Osteoblast (primary cell): ENCODE measurements around the gene MEAK7. TPM values are rescaled to one million over a fixed set of nuclear protein-coding genes. Genes with fewer than 3 reads are reported as not detected.
"Not testable (repeated sequence)": the region's sequence is repeated elsewhere in the genome, so short reads cannot be mapped to it uniquely, and the experiment has no call there.

Experiments used
- DNase-seq: peaks from one replicate; pipeline ENCODE4 v3.0.0; 2011; ENCODE audit warnings: low spot score, mixed read lengths; ENCODE audit not compliant: insufficient read length; ENCODE audit errors: missing footprints
- H2AFZ ChIP-seq: 2 replicates; pipeline ENCODE4 v1.6.0; 2011; ENCODE audit warnings: mild to moderate bottlenecking, low read length
- H3K27ac ChIP-seq: 2 replicates; pipeline ENCODE4 v1.5.1; 2011; ENCODE audit warnings: mild to moderate bottlenecking, low read depth, low read length, moderate library complexity
- H3K27me3 ChIP-seq: 2 replicates; pipeline ENCODE4 v1.6.0; 2012; ENCODE audit warnings: mild to moderate bottlenecking, control low read depth, inconsistent platforms, low read length, moderate library complexity; ENCODE audit not compliant: insufficient read depth
- H3K36me3 ChIP-seq: 2 replicates; pipeline ENCODE4 v1.5.1; 2011; ENCODE audit warnings: mild to moderate bottlenecking, low read length, control low read depth, moderate library complexity; ENCODE audit not compliant: insufficient read depth
- H3K4me1 ChIP-seq: 2 replicates; pipeline ENCODE4 v1.5.1; 2011; ENCODE audit warnings: mild to moderate bottlenecking, low read length, control low read depth, moderate library complexity; ENCODE audit not compliant: insufficient read depth
- H3K4me2 ChIP-seq: 2 replicates; pipeline ENCODE4 v1.6.0; 2011; ENCODE audit warnings: mild to moderate bottlenecking, low read length; ENCODE audit not compliant: insufficient read depth
- H3K4me3 ChIP-seq: fragments of 200-600 bp; sonication (generic); 3 replicates; pipeline ENCODE4 v1.5.1; 2012; ENCODE audit warnings: mild to moderate bottlenecking, low read length, inconsistent platforms; ENCODE audit not compliant: insufficient read depth
- H3K79me2 ChIP-seq: 2 replicates; pipeline ENCODE4 v1.6.0; 2012; ENCODE audit warnings: mild to moderate bottlenecking, low read length, control low read depth, inconsistent platforms; ENCODE audit not compliant: insufficient read depth
- H3K9me3 ChIP-seq: 2 replicates; pipeline ENCODE4 v1.5.1; 2011; ENCODE audit warnings: low read depth, low read length, control low read depth
- H4K20me1 ChIP-seq: 2 replicates; pipeline ENCODE4 v1.6.0; 2012; ENCODE audit warnings: mild to moderate bottlenecking, low read length, control low read depth; ENCODE audit not compliant: insufficient read depth
- total RNA-seq: library from RNA; depleted of rRNA; stranded (reverse); fragments of >200 nt; gene quantifications from 2 replicates; pipeline ENCODE4 v1.2.3, GENCODE V29; 2012
- TF ChIP-seq, protein P1 (sequence below): IDR thresholded peaks from 2 replicates; pipeline ENCODE4 v1.5.1; 2011; ENCODE audit warnings: mild to moderate bottlenecking, low read depth, low read length, moderate library complexity; ENCODE audit errors: extremely low read depth

The MEAK7 gene
- total RNA-seq, 1 donor: 24.2 TPM

GRCh38 chr16:84526794-84527531 lies 22.5 kb upstream of the MEAK7 start:
- H3K4me2 ChIP-seq: peak overlapping the region; percentile 54
- peak overlapping the region; percentile 38 for H3K4me3 ChIP-seq
- no peaks in the 10 kb centered on the region for H3K27me3 ChIP-seq
- H3K27ac ChIP-seq: peak overlapping the region; percentile 65
- peaks cover 8% of the 10 kb centered on the region for H3K9me3 ChIP-seq
- DNase-seq: no peak
- TF ChIP-seq, protein P1, sequence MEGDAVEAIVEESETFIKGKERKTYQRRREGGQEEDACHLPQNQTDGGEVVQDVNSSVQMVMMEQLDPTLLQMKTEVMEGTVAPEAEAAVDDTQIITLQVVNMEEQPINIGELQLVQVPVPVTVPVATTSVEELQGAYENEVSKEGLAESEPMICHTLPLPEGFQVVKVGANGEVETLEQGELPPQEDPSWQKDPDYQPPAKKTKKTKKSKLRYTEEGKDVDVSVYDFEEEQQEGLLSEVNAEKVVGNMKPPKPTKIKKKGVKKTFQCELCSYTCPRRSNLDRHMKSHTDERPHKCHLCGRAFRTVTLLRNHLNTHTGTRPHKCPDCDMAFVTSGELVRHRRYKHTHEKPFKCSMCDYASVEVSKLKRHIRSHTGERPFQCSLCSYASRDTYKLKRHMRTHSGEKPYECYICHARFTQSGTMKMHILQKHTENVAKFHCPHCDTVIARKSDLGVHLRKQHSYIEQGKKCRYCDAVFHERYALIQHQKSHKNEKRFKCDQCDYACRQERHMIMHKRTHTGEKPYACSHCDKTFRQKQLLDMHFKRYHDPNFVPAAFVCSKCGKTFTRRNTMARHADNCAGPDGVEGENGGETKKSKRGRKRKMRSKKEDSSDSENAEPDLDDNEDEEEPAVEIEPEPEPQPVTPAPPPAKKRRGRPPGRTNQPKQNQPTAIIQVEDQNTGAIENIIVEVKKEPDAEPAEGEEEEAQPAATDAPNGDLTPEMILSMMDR: no peak
- H3K36me3 ChIP-seq: no peaks in the 10 kb centered on the region
- H3K79me2 ChIP-seq: no peaks in the 10 kb centered on the region
- peak overlapping the region; percentile 95 for H2AFZ ChIP-seq
- no peaks in the 10 kb centered on the region for H4K20me1 ChIP-seq
- peaks cover 19% of the 10 kb centered on the region for H3K4me1 ChIP-seq

DNA sequence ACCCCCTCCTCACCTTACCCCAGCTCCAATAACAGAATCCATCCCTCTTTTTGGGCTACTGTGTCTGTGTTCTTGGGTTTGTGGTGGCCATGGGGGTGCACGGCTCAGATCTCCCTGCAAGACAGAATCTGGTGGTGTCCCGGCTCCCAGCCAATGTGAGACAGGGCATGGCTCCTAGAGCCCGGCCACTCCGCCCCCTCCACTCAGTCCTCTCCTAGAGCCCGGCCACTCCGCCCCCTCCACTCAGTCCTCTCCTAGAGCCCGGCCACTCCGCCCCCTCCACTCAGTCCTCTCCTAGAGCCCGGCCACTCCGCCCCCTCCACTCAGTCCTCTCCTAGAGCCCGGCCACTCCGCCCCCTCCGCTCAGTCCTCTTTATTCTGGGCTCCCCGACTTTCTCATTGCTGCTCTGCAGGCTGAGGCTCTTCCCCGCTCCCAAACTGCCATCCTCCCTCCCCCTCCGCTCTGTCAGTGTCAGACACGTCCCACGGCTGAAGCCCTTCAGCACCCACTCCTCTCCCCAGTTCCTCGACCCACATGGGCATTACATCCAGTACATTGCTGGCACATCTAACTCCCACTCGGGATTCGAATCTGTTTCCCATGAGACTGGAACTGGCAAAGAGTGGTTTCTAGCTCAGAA lies 20.6 kb upstream of the MEAK7 start:
- not testable (repeated sequence) for H4K20me1 ChIP-seq, H3K9me3 ChIP-seq, H3K27ac ChIP-seq, H3K27me3 ChIP-seq, H2AFZ ChIP-seq, DNase-seq, H3K4me2 ChIP-seq, H3K36me3 ChIP-seq, H3K4me3 ChIP-seq, H3K79me2 ChIP-seq
- peaks cover 13% of the 10 kb centered on the region for H3K4me1 ChIP-seq

DNA sequence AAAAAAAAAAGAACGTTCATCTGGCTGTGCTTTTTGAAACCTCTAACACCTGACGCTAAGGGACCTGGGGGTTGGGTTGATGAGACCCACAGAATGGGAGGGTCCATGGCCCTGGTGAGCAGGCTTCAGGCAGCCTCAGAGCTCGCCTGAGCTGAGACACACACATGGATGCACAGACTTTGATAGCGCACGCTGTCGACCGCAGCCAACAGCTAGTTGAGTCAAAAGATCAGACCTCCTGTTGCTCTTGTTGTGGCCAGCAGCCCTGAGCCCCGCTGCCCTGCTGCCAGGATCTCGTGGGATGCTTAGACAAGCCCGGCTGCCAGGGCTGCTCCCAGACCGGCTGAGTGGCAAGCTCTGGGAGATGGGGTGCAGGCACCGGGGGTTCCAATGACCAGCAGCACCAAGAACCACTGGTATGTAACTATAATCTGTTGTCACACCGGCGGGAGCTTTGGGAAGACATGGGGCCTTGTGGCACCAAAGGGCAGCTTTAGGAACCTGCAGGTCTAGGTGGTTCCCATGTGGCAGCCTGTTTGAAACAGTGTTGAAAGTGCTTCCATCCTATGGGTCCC lies 20.0 kb upstream of the MEAK7 start:
- H3K4me2 ChIP-seq: no peak overlapping the region
- no peak overlapping the region for H3K4me3 ChIP-seq
- no peak for DNase-seq
- H3K27me3 ChIP-seq: no peaks in the 10 kb centered on the region
- H3K4me1 ChIP-seq: peaks cover 13% of the 10 kb centered on the region
- no peak overlapping the region for H2AFZ ChIP-seq
- no peaks in the 10 kb centered on the region for H3K79me2 ChIP-seq
- no peaks in the 10 kb centered on the region for H4K20me1 ChIP-seq
- TF ChIP-seq, protein P1: no peak
- peaks cover 2% of the 10 kb centered on the region for H3K9me3 ChIP-seq
- no peaks in the 10 kb centered on the region for H3K36me3 ChIP-seq
- H3K27ac ChIP-seq: no peak overlapping the region

- Histone ChIP-seq H3K4me3 (no peak overlapping the region), H3K27ac (no peak overlapping the region), H3K9me3 (no peaks in the 10 kb centered on the region), H4K20me1 (no peaks in the 10 kb centered on the region), H3K4me1 (peaks cover 7% of the 10 kb centered on the region), H3K4me2 (no peak overlapping the region), H3K27me3 (no peaks in the 10 kb centered on the region), H3K36me3 (no peaks in the 10 kb centered on the region), H3K79me2 (no peaks in the 10 kb centered on the region), H2AFZ (no peak overlapping the region)
- no peak for DNase-seq
- TF ChIP-seq, protein P1: no peak
Measured at GRCh38 chr16:84521497-84521770, 17.0 kb upstream of the MEAK7 start.
